Sigmoid colon (tissue), 4 donors: ENCODE results near the gene GMDS.

ENCODE experiments used
- EP300 ChIP-seq, 4 donors: sonication (generic); formaldehyde crosslinking; IDR thresholded peaks; one replicate each; pipeline ENCODE4 v1.6.1; 2017; ENCODE audit warnings: antibody characterized with exemption in 4 of 4
- POLR2A ChIP-seq, 2 donors: fragments of 450-650 bp; IDR thresholded peaks; one replicate each; pipeline ENCODE4 v1.6.1; 2016; ENCODE audit warnings: antibody characterized with exemption in 2 of 2, mild to moderate bottlenecking in 2 of 2, moderate library complexity in 2 of 2
- POLR2AphosphoS5 ChIP-seq, 4 donors: sonication (generic); formaldehyde crosslinking; IDR thresholded peaks; one replicate each; pipeline ENCODE4 v1.6.1; 2017; ENCODE audit warnings: antibody characterized with exemption in 4 of 4
- TF ChIP-seq, protein P1 (sequence below), 4 experiments: fragments of 450-650 bp in 3 of 4; fragments of 200-600 bp in 1 of 4; IDR thresholded peaks; one replicate each; pipeline ENCODE4 v1.5.1; 2016 to 2019; ENCODE audit warnings: antibody characterized with exemption in 4 of 4, mild to moderate bottlenecking in 3 of 4, moderate library complexity in 2 of 4

DNA sequence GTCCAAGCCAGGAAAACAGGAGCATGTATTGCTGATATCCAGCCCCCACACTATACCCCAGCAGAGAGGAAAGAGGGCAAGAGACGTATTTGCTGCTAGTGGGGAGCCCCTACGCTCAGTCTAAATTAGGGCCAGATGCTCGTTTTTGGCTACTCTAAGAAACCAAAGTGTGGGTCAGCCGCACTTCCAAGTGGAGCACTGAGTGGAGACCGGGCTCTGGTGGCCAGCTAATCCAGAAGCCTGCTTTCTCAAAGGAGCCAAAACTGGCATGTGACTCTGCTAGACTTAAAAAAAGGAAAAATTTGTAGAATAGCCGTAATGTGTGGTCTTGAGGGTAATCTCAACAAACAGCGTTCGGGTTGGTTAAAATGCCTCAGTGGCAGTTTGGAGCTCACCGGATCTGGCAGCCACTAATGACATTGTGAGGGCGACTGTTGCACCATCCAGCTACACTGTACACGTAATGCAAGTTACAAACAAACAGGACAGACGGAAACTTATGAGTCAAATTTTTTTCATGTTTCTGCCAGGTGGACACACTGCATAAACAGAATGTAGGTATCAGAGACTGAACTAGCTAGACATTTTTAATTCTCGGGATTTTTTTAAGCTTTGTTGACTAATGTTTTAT, 404.8 kb downstream of the GMDS start:
- TF ChIP-seq, protein P1, sequence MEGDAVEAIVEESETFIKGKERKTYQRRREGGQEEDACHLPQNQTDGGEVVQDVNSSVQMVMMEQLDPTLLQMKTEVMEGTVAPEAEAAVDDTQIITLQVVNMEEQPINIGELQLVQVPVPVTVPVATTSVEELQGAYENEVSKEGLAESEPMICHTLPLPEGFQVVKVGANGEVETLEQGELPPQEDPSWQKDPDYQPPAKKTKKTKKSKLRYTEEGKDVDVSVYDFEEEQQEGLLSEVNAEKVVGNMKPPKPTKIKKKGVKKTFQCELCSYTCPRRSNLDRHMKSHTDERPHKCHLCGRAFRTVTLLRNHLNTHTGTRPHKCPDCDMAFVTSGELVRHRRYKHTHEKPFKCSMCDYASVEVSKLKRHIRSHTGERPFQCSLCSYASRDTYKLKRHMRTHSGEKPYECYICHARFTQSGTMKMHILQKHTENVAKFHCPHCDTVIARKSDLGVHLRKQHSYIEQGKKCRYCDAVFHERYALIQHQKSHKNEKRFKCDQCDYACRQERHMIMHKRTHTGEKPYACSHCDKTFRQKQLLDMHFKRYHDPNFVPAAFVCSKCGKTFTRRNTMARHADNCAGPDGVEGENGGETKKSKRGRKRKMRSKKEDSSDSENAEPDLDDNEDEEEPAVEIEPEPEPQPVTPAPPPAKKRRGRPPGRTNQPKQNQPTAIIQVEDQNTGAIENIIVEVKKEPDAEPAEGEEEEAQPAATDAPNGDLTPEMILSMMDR (IDR thresholded peaks at IDR 0.05), result no peak
- no peak for TF ChIP-seq EP300 (IDR thresholded peaks at IDR 0.05)
- no peak for TF ChIP-seq POLR2A (IDR thresholded peaks at IDR 0.05)
- TF ChIP-seq POLR2AphosphoS5 (IDR thresholded peaks at IDR 0.05), result no peak
